Fibroblast of lung (primary cell): ENCODE measurements around the gene GRAMD4.

ENCODE experiments used
- EZH2 ChIP-seq: IDR thresholded peaks from 2 replicates; pipeline ENCODE4 v1.5.1; 2012; ENCODE audit warnings: low read length, control low read depth, mild to moderate bottlenecking; ENCODE audit errors: missing control alignments
- TF ChIP-seq, protein P1 (sequence below), 2 donors: IDR thresholded peaks in 1 of 2; conservative IDR thresholded peaks in 1 of 2; 1 replicate in 1 of 2; 2 replicates in 1 of 2; pipeline ENCODE4 v1.5.1; 2011 to 2012; ENCODE audit warnings: low read length in 2 of 2, control low read depth in 1 of 2, inconsistent platforms in 1 of 2, low read depth in 1 of 2, mild to moderate bottlenecking in 1 of 2

- TF ChIP-seq, protein P1, sequence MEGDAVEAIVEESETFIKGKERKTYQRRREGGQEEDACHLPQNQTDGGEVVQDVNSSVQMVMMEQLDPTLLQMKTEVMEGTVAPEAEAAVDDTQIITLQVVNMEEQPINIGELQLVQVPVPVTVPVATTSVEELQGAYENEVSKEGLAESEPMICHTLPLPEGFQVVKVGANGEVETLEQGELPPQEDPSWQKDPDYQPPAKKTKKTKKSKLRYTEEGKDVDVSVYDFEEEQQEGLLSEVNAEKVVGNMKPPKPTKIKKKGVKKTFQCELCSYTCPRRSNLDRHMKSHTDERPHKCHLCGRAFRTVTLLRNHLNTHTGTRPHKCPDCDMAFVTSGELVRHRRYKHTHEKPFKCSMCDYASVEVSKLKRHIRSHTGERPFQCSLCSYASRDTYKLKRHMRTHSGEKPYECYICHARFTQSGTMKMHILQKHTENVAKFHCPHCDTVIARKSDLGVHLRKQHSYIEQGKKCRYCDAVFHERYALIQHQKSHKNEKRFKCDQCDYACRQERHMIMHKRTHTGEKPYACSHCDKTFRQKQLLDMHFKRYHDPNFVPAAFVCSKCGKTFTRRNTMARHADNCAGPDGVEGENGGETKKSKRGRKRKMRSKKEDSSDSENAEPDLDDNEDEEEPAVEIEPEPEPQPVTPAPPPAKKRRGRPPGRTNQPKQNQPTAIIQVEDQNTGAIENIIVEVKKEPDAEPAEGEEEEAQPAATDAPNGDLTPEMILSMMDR (conservative IDR thresholded peaks at IDR 0.05 in 1 of 2, IDR thresholded peaks at IDR 0.05 in 1 of 2; ENCODE audit: low read depth in 1 of 2, low read length in 2 of 2): no peak
- TF ChIP-seq EZH2: no peak
These were observed 41.2 kb upstream of the GRAMD4 start for GRCh38 chr22:46578824-46579561.
